Measurements from ENCODE around the gene SLC2A4. TPM values are rescaled to one million over a fixed set of nuclear protein-coding genes. Genes with fewer than 3 reads are reported as not detected.

The SLC2A4 gene
- total and polyA plus RNA-seq, 2 of the 4 experiments (the other 2 are of a cell fraction): 0.07 TPM; not detected in 1

DNA sequence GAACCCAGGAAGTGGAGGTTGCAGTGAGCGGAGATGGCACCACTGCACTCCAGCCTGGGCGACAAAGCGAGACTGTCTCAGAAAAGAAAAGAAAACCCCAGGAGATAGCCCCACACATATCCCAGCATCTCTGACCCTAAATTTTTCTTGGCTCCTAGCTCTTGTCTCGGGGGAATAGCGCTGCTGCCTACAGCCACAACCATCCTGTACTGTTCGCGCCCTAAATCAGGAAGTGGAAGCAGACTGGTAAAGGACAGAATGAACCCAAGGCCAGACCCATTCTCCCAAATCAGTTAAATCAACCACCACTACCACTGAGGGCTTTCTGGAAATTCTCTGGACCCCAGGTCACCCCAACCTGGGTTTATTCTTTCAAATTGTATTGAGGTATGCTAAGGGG lies 31.7 kb upstream of the SLC2A4 start:
- 100% methylated on average over 3 of the region's 7 CpGs; no CpG with 5 or more reads in 1 of the 2 experiments for WGBS, 2 experiments (ENCODE audit: extremely low coverage in 2 of 2, insufficient read length in 1 of 2)
- Histone ChIP-seq H3K27ac (ENCODE audit: insufficient read depth, low read length) (no peak overlapping the region), H2AK5ac (ENCODE audit: low read depth, low read length) (peak overlapping the region; percentile 42; the same call in 1 of the 2 replicates), H2BK5ac (ENCODE audit: low read depth, low read length, poor library complexity, severe bottlenecking) (no peak overlapping the region), H2BK120ac (ENCODE audit: low read depth, low read length) (no peak overlapping the region), H3K4ac (ENCODE audit: low read depth, low read length) (peak overlapping the region; percentile 96; the same call in 1 of the 2 replicates), H2AFZ (replicated peaks; ENCODE audit: low read length, poor library complexity) (no peak overlapping the region), H2BK15ac (ENCODE audit: low read depth, low read length) (no peak overlapping the region), H4K5ac (ENCODE audit: low read depth, low read length) (no peak overlapping the region), H3K56ac (ENCODE audit: extremely low read depth, insufficient read depth, low read length) (peak overlapping the region; percentile 50; the same call in 1 of the 2 replicates), H3K27me3 (ENCODE audit: control insufficient read depth, insufficient read depth, low read length) (no peaks in the 10 kb centered on the region), H3K79me1 (ENCODE audit: low read depth in 1 of 2, low read length in 2 of 2) (peaks cover 7 to 54% of the 10 kb centered on the region in 2 experiments; a peak in 3 of 4 replicates), H3K9ac (ENCODE audit: low read depth, low read length) (peak overlapping the region; percentile 88), H3K23ac (ENCODE audit: low read depth, low read length) (peak overlapping the region; percentile 93), H3K4me2 (ENCODE audit: low read depth, low read length) (peak overlapping the region; percentile 99), H3K4me1 (ENCODE audit: control insufficient read depth, insufficient read depth, low read length) (peaks cover 8% of the 10 kb centered on the region), H4K8ac (ENCODE audit: low read depth in 2 of 2, low read length in 2 of 2) (peak overlapping the region in 1 of 2 experiments; percentile 2; a peak in 1 of 4 replicates), H4K91ac (ENCODE audit: insufficient read depth, low read depth, low read length) (no peak overlapping the region), H4K20me1 (ENCODE audit: insufficient read depth, low read length) (peaks cover 9% of the 10 kb centered on the region; the same call in 1 of the 2 replicates), H3K9me3 (ENCODE audit: control insufficient read depth, insufficient read depth, low read length) (no peaks in the 10 kb centered on the region), H2BK20ac (ENCODE audit: low read depth, low read length) (no peak overlapping the region), H3K9me1 (ENCODE audit: insufficient read depth, low read length) (peaks cover 10% of the 10 kb centered on the region), H3K18ac (ENCODE audit: low read depth, low read length) (no peak overlapping the region), H3K4me3 (ENCODE audit: insufficient read depth, low read depth, low read length) (peak overlapping the region; percentile 62), H3K14ac (replicated peaks; ENCODE audit: low read depth, low read length) (peak overlapping the region; percentile 62; the same call in 1 of the 2 replicates), H2AK9ac (replicated peaks; ENCODE audit: low read depth, low read length, poor library complexity) (peak overlapping the region; percentile 3), H3K36me3 (ENCODE audit: control insufficient read depth, insufficient read depth, low read length) (peaks cover 17% of the 10 kb centered on the region)
- dilution Hi-C loops (cut with HindIII; ENCODE audit: low sequenced_read_pairs, unreplicated experiment) (no loop called here), intact Hi-C loops (cut with micrococcal nuclease) (no loop called here), in situ Hi-C loops (cut with MboI; ENCODE audit: low sequenced_read_pairs) (loop anchor here (25.0 kb wide), 1 partner anchor 912 kb away; the partner anchor contains the start of genes PER1 and VAMP2)
- ChIA-PET POLR2A (ENCODE audit: unreplicated experiment) (interaction anchor here (1.0 kb wide), 1 partner anchor 10 kb away, joined by 3 read pairs; the partner anchor contains the start of gene PHF23), CTCF (no interaction called here)
- BruUV-seq (replicated peaks): no TSS peak
- DNase-seq (no peak), ATAC-seq (ENCODE audit: low read depth) (no peak)
- TF ChIP-seq RAD21 (IDR thresholded peaks at IDR 0.05; ENCODE audit: low read length) (no peak), MXI1 (IDR thresholded peaks at IDR 0.05; ENCODE audit: borderline replicate concordance, low read depth, low read length) (no peak), FOS (IDR thresholded peaks at IDR 0.05; ENCODE audit: low read depth, low read length) (no peak), SMC3 (IDR thresholded peaks at IDR 0.05; ENCODE audit: low read depth, low read length) (no peak), RCOR1 (IDR thresholded peaks at IDR 0.05; ENCODE audit: insufficient replicate concordance, low read length) (no peak), BHLHE40 (IDR thresholded peaks at IDR 0.05; ENCODE audit: low read depth, low read length) (no peak), POLR2A (IDR thresholded peaks at IDR 0.05; ENCODE audit: low read depth, low read length) (no peak), NFE2L2 (IDR thresholded peaks at IDR 0.05; ENCODE audit: low read depth, low read length) (no peak), CHD1 (IDR thresholded peaks at IDR 0.05; ENCODE audit: low read depth, low read length) (no peak), RFX5 (IDR thresholded peaks at IDR 0.05; ENCODE audit: low read depth, low read length) (no peak), MAFK (IDR thresholded peaks at IDR 0.05; ENCODE audit: low read depth, low read length) (no peak), MAZ (IDR thresholded peaks at IDR 0.05; ENCODE audit: borderline replicate concordance, low read depth, low read length) (no peak), CEBPB (IDR thresholded peaks at IDR 0.05; ENCODE audit: low read depth, low read length) (no peak)
- TF ChIP-seq, protein P1, sequence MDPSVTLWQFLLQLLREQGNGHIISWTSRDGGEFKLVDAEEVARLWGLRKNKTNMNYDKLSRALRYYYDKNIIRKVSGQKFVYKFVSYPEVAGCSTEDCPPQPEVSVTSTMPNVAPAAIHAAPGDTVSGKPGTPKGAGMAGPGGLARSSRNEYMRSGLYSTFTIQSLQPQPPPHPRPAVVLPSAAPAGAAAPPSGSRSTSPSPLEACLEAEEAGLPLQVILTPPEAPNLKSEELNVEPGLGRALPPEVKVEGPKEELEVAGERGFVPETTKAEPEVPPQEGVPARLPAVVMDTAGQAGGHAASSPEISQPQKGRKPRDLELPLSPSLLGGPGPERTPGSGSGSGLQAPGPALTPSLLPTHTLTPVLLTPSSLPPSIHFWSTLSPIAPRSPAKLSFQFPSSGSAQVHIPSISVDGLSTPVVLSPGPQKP (IDR thresholded peaks at IDR 0.05; ENCODE audit: borderline replicate concordance, low read depth, low read length): no peak
- TF ChIP-seq, protein P2, sequence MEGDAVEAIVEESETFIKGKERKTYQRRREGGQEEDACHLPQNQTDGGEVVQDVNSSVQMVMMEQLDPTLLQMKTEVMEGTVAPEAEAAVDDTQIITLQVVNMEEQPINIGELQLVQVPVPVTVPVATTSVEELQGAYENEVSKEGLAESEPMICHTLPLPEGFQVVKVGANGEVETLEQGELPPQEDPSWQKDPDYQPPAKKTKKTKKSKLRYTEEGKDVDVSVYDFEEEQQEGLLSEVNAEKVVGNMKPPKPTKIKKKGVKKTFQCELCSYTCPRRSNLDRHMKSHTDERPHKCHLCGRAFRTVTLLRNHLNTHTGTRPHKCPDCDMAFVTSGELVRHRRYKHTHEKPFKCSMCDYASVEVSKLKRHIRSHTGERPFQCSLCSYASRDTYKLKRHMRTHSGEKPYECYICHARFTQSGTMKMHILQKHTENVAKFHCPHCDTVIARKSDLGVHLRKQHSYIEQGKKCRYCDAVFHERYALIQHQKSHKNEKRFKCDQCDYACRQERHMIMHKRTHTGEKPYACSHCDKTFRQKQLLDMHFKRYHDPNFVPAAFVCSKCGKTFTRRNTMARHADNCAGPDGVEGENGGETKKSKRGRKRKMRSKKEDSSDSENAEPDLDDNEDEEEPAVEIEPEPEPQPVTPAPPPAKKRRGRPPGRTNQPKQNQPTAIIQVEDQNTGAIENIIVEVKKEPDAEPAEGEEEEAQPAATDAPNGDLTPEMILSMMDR (conservative IDR thresholded peaks at IDR 0.05; ENCODE audit: low read depth, low read length): no peak
- TF ChIP-seq, protein P3, sequence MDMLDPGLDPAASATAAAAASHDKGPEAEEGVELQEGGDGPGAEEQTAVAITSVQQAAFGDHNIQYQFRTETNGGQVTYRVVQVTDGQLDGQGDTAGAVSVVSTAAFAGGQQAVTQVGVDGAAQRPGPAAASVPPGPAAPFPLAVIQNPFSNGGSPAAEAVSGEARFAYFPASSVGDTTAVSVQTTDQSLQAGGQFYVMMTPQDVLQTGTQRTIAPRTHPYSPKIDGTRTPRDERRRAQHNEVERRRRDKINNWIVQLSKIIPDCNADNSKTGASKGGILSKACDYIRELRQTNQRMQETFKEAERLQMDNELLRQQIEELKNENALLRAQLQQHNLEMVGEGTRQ (IDR thresholded peaks at IDR 0.05; ENCODE audit: low read depth, low read length): no peak

Measured in IMR-90 (cell line).